Activated naive CD4-positive, alpha-beta T cell (primary cell): Measurements from ENCODE around the gene PCSK1.
"Not testable (repeated sequence)": the region's sequence is repeated elsewhere in the genome, so short reads cannot be mapped to it uniquely, and the experiment has no call there.

Source experiments
- DNase-seq, 4 experiments: peaks; one replicate each; lab custom pipeline; 2025; lab: John Stamatoyannopoulos, UW

Gene PCSK1

GRCh38 chr5:96372726-96373380 is 60.2 kb downstream of the PCSK1 start:
- DNase-seq, result no peak

GRCh38 chr5:96370976-96371375 is 62.1 kb downstream of the PCSK1 start:
- no peak for DNase-seq

GRCh38 chr5:96367337-96367736 is 65.7 kb downstream of the PCSK1 start:
- DNase-seq, result not testable (repeated sequence)

DNA sequence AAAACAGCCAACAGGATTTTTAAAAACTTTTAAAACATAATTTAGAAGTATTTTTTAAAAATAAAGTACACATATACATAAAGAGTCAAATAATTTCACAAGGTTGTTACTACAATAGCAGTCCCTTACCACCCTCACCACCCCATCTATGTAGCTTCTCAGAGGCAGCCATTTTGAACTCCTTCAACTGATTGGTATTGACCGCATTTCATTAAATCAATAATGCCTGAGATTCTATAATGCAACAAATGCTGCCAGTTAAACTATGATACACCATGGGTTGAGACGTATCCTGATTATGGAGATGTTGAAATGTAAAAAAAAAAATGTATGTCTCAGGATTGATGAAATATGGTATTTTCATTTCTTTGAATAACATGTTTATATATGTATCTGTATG is 78.8 kb downstream of the PCSK1 start:
- DNase-seq, result no peak

GRCh38 chr5:96353220-96353619 is 79.8 kb downstream of the PCSK1 start:
- DNase-seq, result no peak

DNA sequence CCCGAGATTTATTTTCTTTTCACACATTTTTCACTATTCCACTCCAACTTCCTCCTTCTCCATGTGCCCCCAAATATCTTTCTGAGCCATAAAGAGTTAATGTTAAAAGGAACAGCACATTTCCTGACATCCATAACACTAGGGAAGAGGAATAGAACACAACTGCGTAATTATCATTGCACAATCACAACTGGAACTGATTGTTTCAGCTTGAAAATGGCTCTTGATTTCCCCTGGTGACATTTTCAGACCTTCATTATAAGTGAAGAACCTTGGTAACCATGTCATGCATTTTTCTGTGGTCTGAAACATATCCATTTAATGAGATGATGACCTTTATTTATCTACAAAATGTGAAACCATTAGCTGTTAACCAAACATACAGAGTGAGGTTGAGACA is 82.4 kb downstream of the PCSK1 start:
- no peak for DNase-seq

DNA sequence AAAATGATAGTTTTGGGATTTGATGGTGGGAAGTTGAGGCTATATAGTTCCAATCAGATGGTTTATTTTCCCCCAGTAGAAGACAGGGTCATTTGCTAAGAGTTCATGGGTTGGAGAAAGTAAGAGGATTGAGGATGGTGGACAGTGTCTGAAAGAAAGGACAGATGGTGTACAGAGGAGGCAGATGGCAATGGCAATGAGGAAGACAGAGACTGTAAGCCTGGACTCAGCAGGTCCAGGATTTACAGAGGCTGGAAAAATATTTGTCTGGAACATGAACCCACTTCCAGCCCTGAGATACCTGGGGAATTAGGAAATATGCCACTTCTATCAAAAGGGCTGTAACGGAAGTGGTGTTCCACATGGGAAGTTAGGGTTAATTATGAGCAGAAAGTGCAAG is 84.5 kb downstream of the PCSK1 start:
- DNase-seq, result no peak

DNA sequence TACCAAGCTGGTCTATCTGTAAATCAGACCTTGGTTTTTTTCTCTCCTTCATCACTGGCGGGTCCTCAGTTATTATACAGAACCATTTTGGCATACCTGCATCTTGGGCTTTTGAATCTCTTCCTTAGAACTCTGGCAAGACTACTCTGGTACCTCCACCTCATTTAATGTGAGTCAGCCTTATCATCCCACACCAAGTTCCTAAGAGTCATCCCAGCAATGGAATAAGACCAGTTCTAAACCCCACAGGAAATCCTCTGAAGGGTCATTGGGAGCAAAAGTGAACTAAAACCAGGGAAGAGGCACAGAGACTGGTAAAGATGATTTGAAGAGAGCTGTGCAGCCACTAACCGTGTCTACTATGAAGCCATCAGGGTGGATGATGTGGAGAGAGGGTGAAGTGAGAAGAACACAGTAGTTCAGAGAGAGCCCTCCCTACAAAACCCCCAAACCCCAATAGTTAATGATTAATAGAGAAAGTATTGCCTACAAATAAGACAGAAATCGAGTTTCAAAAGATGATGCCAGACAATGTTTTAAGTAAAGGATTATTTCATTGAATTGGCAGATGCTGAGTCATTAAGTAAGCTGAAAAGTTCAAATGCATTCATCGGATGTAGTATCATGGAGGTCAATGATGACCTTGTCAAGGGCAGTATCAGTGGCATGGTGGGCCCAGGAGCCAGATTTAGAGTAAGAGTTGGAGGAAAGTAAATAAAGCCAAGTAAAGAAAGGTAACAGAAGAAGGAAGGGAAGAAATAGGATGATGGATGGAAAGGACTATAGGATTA is 85.4 kb downstream of the PCSK1 start:
- DNase-seq, result no peak

DNA sequence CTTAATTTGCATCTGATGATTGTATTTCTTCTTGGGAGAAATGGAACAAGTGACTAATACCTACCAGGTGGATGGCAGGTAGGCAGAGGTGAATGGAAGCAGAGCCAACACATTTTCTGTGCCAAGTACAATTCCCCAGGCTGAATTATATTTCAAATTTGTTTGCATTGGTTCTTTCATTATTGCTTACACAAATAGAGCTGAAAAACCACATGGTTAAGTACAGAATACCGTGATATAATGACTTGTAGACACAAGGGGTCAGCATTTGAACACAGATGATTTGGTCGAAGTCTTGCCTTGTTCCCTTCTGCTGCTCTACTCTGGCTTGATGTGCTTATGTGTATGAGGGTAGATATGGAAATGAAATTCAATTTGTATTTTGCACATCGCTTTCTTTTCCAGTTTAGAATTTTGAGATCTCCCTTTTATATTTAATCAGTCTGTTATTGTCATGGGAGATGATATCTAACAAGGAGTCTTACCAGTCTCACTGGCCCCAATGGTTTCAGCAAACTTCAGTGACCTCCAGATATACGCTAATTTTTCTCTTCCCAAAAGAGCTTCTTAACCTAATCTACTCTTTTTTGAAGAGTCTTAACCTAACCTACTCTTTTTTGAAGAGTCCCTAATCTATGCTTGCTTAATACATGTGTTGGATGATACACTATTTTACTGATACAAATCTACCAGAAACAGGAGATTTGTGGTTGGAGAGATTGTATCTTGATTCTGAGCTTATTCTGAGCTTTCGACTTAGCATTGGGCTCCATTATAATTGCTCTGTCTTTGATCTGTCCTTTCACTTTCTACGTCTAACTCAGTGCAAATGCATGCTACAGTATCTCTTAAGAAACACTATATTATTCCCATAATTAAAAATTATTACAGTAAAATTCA is 88.1 kb downstream of the PCSK1 start:
- DNase-seq, result no peak

- no peak for DNase-seq
Observed at GRCh38 chr5:96343094-96343493, 90.0 kb downstream of the PCSK1 start.

GRCh38 chr5:96342581-96342980 is 90.5 kb downstream of the PCSK1 start:
- no peak for DNase-seq
